ENCODE data around the gene PODNL1.

- TF ChIP-seq CTCF (optimal IDR thresholded peaks at IDR 0.05 in 1 of 3, IDR thresholded peaks at IDR 0.05 in 1 of 3, conservative IDR thresholded peaks at IDR 0.05 in 1 of 3; ENCODE audit: extremely low read depth in 1 of 3, insufficient read depth in 2 of 3, low read length in 3 of 3) (no peak), EZH2 (IDR thresholded peaks at IDR 0.05; ENCODE audit: low read length) (no peak)
Measured at GRCh38 chr19:13881251-13881691, 56.9 kb downstream of the PODNL1 start.

Data from keratinocyte (primary cell).